SK-N-SH (cell line): ENCODE results near the gene ASAH2B. TPM values are rescaled to one million over a fixed set of nuclear protein-coding genes. Genes with fewer than 3 reads are reported as not detected.
A peak's percentile ranks its signal among the peaks of the same experiment; 100 is the strongest.
"Not testable (repeated sequence)": the region's sequence is repeated elsewhere in the genome, so short reads cannot be mapped to it uniquely, and the experiment has no call there.

Experiments used
- CTCF ChIA-PET: fragments of 300-600, 350-600 bp; formaldehyde crosslinking; extraction: SDS; loops from one replicate; lab custom pipeline; 2021; lab: Yijun Ruan, JAX
- POLR2A ChIA-PET: fragments of 350-600 bp; sonication (Branson Sonifier 250); formaldehyde crosslinking; extraction: SDS; loops from one replicate; lab custom pipeline; 2020; ENCODE audit warnings: antibody characterized with exemption, inconsistent platforms; lab: Yijun Ruan, JAX
- DNase-seq: peaks from one replicate; pipeline ENCODE4 v3.0.0; 2012
- H2AFZ ChIP-seq: fragments of 200-600 bp; sonication (generic); 2 replicates; pipeline ENCODE4 v1.8.1; 2016; ENCODE audit warnings: antibody characterized with exemption, mild to moderate bottlenecking, low read depth
- H3F3A ChIP-seq: fragments of 200-600 bp; sonication (generic); replicated peaks from 2 replicates; pipeline ENCODE3; 2016; ENCODE audit warnings: antibody characterized with exemption, mild to moderate bottlenecking; ENCODE audit not compliant: insufficient read depth
- H3K27ac ChIP-seq, 2 experiments: fragments of 200-500 bp in 1 of 2; fragments of 200-600 bp in 1 of 2; sonication (Bioruptor generic) in 1 of 2; sonication (generic), shearing (Covaris generic) in 1 of 2; 2 replicates each; pipeline versions ENCODE4 v1.5.1 to v1.6.1; 2014 to 2016; ENCODE audit warnings: low read depth in 2 of 2, inconsistent platforms in 1 of 2, low read length in 1 of 2, mild to moderate bottlenecking in 1 of 2, mixed read lengths in 1 of 2
- H3K27me3 ChIP-seq: fragments of 200-600 bp; sonication (generic), shearing (Covaris generic); 2 replicates; pipeline ENCODE4 v1.6.1; 2016; ENCODE audit warnings: mixed run types; ENCODE audit not compliant: insufficient read depth
- H3K36me3 ChIP-seq, 2 experiments: fragments of 200-500 bp in 1 of 2; fragments of 200-600 bp in 1 of 2; sonication (Bioruptor generic) in 1 of 2; sonication (generic) in 1 of 2; replicated peaks in 1 of 2; 2 replicates each; pipeline versions ENCODE3 to v1.5.1; 2014 to 2016; ENCODE audit warnings: low read length in 1 of 2, mild to moderate bottlenecking in 1 of 2; ENCODE audit not compliant: insufficient read depth in 2 of 2, control insufficient read depth in 1 of 2
- H3K4me1 ChIP-seq, 2 experiments: fragments of 200-500 bp in 1 of 2; fragments of 200-600 bp in 1 of 2; sonication (Bioruptor generic) in 1 of 2; sonication (generic), shearing (Covaris generic) in 1 of 2; 2 replicates each; pipeline versions ENCODE4 v1.5.1 to v1.6.1; 2014 to 2016; ENCODE audit warnings: low read depth in 1 of 2, low read length in 1 of 2, mixed run types in 1 of 2; ENCODE audit not compliant: insufficient read depth in 2 of 2, control insufficient read depth in 1 of 2
- H3K4me2 ChIP-seq: fragments of 200-600 bp; sonication (generic), shearing (Covaris generic); 2 replicates; pipeline ENCODE4 v1.6.1; 2017; ENCODE audit warnings: mixed run types
- H3K4me3 ChIP-seq, 2 experiments: fragments of 200-500 bp in 1 of 2; fragments of 200-600 bp in 1 of 2; sonication (Bioruptor generic) in 1 of 2; sonication (generic), shearing (Covaris generic) in 1 of 2; 2 replicates each; pipeline versions ENCODE4 v1.5.1 to v1.8.1; 2014 to 2016; ENCODE audit warnings: low read depth in 2 of 2, inconsistent platforms in 1 of 2, low read length in 1 of 2, mild to moderate bottlenecking in 1 of 2, mixed read lengths in 1 of 2, moderate library complexity in 1 of 2
- H3K79me2 ChIP-seq: fragments of 200-600 bp; sonication (generic); 2 replicates; pipeline ENCODE4 v1.8.1; 2017; ENCODE audit warnings: mild to moderate bottlenecking; ENCODE audit not compliant: insufficient read depth
- H3K9ac ChIP-seq: fragments of 200-600 bp; sonication (generic); 2 replicates; pipeline ENCODE4 v1.6.1; 2017; ENCODE audit warnings: mixed run types
- H3K9me2 ChIP-seq: fragments of 200-600 bp; sonication (generic); 2 replicates; pipeline ENCODE4 v1.6.1; 2017; ENCODE audit warnings: mixed run types
- H3K9me3 ChIP-seq: fragments of 200-600 bp; sonication (generic); 2 replicates; pipeline ENCODE4 v1.6.1; 2017; ENCODE audit warnings: mixed run types, mild to moderate bottlenecking, moderate library complexity
- H4K20me1 ChIP-seq: fragments of 200-600 bp; sonication (generic); 2 replicates; pipeline ENCODE4 v1.6.1; 2017; ENCODE audit warnings: mild to moderate bottlenecking, mixed run types; ENCODE audit not compliant: insufficient read depth
- WGBS: methylation state at CpG from one replicate; pipeline ENCODE4 v1.1.6; 2017; ENCODE audit warnings: low lambda C conversion rate; 5-methylcytosine and 5-hydroxymethylcytosine counted together
- polyA plus RNA-seq, 3 experiments: library from polyadenylated mRNA; depleted of rRNA; stranded (reverse); fragments of >200 nt; gene quantifications; 2 replicates each; pipeline ENCODE4 v1.2.3, GENCODE V29; 2012

ASAH2B gene
- polyA plus RNA-seq, 1 of the 3 experiments (the other 2 are of a cell fraction), result 5.5 TPM

- H3K27me3 ChIP-seq, DNase-seq, H3K9me2 ChIP-seq, H3K4me2 ChIP-seq, H3K9me3 ChIP-seq, POLR2A ChIA-PET, H3F3A ChIP-seq, H3K4me1 ChIP-seq, H3K27ac ChIP-seq, H4K20me1 ChIP-seq, CTCF ChIA-PET, H2AFZ ChIP-seq, H3K9ac ChIP-seq, H3K4me3 ChIP-seq, H3K36me3 ChIP-seq, H3K79me2 ChIP-seq: not testable (repeated sequence)
- 48% methylated on average over 4 of the region's 5 CpGs for WGBS
Observed at GRCh38 chr10:50704436-50705079, 35.2 kb upstream of the ASAH2B start.

DNA sequence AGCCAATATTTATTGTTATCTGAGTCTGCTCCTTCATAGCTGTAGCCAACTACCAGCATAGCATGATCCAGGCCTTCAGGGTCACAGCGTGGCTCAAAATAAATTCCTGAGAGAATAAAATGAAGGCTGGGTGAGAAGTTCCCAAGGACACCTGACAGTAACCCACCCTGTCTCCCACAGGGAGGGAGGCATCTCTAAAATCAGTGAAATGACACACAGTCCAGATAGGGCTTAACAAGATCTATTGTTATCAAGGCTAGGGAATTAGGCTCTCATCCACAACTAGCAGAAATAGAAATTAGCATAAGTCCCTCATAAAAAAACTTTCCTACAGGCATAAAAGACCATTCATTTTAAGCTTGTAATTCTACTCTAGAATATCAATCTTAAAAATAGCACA lies 33.7 kb upstream of the ASAH2B start:
- H3K4me2 ChIP-seq, H3K9me3 ChIP-seq, H3F3A ChIP-seq, CTCF ChIA-PET, H4K20me1 ChIP-seq, H3K36me3 ChIP-seq, H2AFZ ChIP-seq, H3K4me1 ChIP-seq, POLR2A ChIA-PET, H3K9ac ChIP-seq, H3K27ac ChIP-seq, DNase-seq, H3K9me2 ChIP-seq, H3K4me3 ChIP-seq, H3K27me3 ChIP-seq, H3K79me2 ChIP-seq: not testable (repeated sequence)
- 0% methylated on average over 1 of the region's 1 CpG for WGBS

DNA sequence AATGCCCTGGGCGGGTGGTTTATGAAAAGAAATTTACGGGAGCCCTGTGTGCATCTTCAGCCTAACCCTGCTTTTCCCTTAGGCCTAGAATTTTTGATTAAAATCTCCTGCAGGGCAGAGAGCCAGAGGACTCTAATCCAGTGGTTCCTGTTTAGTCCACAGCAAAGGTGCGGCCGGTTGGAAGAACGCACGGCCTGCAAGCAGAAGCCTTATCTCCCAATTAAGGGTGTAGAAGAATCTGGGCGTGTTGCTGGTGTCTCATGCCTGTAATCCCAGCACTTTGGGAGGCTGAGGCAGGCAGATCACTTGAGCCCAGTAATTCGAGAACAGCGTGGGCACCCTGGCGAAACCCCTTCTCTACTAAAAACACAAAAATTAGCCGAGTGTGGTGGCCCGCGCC lies 29.5 kb upstream of the ASAH2B start:
- DNase-seq, H3F3A ChIP-seq, H3K79me2 ChIP-seq, H3K4me3 ChIP-seq, POLR2A ChIA-PET, H3K4me2 ChIP-seq, CTCF ChIA-PET, H3K9ac ChIP-seq, H3K27me3 ChIP-seq, H3K9me2 ChIP-seq, H3K36me3 ChIP-seq, H3K9me3 ChIP-seq, H3K4me1 ChIP-seq, H2AFZ ChIP-seq, H3K27ac ChIP-seq, H4K20me1 ChIP-seq: not testable (repeated sequence)
- 65% methylated on average over 5 of the region's 13 CpGs for WGBS

DNA sequence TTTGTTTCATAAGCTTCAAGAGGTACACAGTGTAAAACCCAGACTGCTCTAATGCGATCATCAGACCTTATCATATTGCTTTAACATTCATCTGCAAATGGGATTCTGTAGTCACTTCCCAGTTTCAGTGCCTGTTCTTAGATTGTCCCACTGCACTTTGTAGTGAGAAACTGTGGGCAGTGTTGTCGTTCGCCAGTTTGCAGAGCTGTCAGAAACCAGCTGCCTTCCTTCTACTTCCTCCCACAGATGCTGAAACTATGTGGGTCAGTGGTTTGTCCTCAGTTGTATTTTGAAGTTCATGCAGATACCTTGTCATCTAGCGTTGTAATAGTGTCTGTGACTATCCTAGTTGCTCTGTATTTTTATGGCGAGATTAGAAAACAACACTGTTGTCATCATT lies 15.9 kb upstream of the ASAH2B start:
- CTCF ChIA-PET, H3K9ac ChIP-seq, H3K27ac ChIP-seq, H3K4me2 ChIP-seq, H4K20me1 ChIP-seq, H3K4me3 ChIP-seq, H2AFZ ChIP-seq, H3F3A ChIP-seq, H3K9me2 ChIP-seq, H3K9me3 ChIP-seq, H3K79me2 ChIP-seq, H3K36me3 ChIP-seq, POLR2A ChIA-PET, DNase-seq, H3K4me1 ChIP-seq, H3K27me3 ChIP-seq: not testable (repeated sequence)
- WGBS, result 24% methylated on average over 5 of the region's 5 CpGs

GRCh38 chr10:50728112-50728511 lies 11.6 kb upstream of the ASAH2B start:
- H3K9me2 ChIP-seq, H3K27ac ChIP-seq, H2AFZ ChIP-seq, H3K4me3 ChIP-seq, CTCF ChIA-PET, H3K9ac ChIP-seq, H3K4me2 ChIP-seq, H3K36me3 ChIP-seq, H3K4me1 ChIP-seq, H3F3A ChIP-seq, H3K79me2 ChIP-seq, DNase-seq, POLR2A ChIA-PET, H3K27me3 ChIP-seq, H4K20me1 ChIP-seq, H3K9me3 ChIP-seq: not testable (repeated sequence)
- WGBS, result 38% methylated on average over 2 of the region's 2 CpGs

DNA sequence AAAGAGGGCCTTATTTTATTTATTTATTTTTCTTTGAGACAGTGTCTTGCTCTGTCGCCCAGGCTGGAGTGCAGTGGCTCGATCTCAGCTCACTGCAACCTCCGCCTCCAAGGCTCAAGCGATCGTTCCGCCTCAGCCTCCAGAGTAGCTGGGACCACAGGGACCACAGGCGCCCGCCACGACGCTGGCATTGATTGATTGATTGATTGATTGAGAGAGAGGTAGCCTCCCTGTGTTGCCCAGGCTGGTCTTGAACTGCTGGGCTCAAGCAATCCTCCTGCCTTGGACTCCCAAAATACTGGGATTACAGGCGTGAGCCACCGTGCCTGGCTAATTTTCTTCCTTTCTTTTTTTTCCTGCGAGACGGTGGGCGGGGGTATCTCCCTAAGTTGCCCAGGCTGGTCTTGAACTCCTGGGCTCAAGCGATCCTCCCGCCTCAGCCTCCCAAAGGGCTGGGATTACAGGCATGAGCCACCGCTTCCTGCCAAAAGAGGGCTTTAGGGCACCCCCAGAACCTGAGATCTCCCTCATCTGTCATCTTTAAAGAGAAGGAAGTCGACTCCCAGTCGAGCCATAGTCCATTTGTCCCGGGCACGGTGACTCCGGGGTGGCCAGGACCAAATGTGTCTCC lies 634 bp upstream of the ASAH2B start:
- H3K27me3 ChIP-seq, H3K79me2 ChIP-seq, DNase-seq, H3K9me2 ChIP-seq, H3K4me1 ChIP-seq, H4K20me1 ChIP-seq, H3K36me3 ChIP-seq, H3K9me3 ChIP-seq, H3F3A ChIP-seq, CTCF ChIA-PET: not testable (repeated sequence)
- Histone ChIP-seq H3K9ac (peak overlapping the region; percentile 76), H2AFZ (peak overlapping the region; percentile 89), H3K27ac (peak overlapping the region; percentile 77 to 93), H3K4me2 (peak overlapping the region; percentile 89), H3K4me3 (peak overlapping the region; percentile 67 to 77)
- POLR2A ChIA-PET, result interaction anchor here (1.1 kb wide), 1 partner anchor 79 kb away, joined by 3 read pairs; no protein-coding TSS in a partner anchor
- WGBS, result 91% methylated on average over 19 of the region's 23 CpGs
